ENCODE data around the gene RPL39.
"Not testable (repeated sequence)": the region's sequence is repeated elsewhere in the genome, so short reads cannot be mapped to it uniquely, and the experiment has no call there.

Gene RPL39

GRCh38 chrX:119791437-119792231 lies at the start of gene RPL39:
TSS of gene RPL39 (minus strand) at chrX:119791630. CDS start at chrX:119791576, 54 bp downstream.
- Histone ChIP-seq H3K27me3 (ENCODE audit: control insufficient read depth in 5 of 5, insufficient read depth in 4 of 5, low read length in 5 of 5) (peaks cover 0 to 7% (median 0%) of the 10 kb centered on the region in 5 donors), H3K4me1 (ENCODE audit: control insufficient read depth in 5 of 5, insufficient read depth in 5 of 5, low read length in 5 of 5) (peaks cover 8 to 39% (median 27%) of the 10 kb centered on the region in 5 donors), H3K27ac (ENCODE audit: low read depth, low read length) (peak within 1 kb of the TSS; percentile 98), H3K9ac (ENCODE audit: low read length in 5 of 5) (peak within 1 kb of the TSS; percentile 85 to 100 (median 90)), H3K36me3 (ENCODE audit: control insufficient read depth in 5 of 5, insufficient read depth in 5 of 5, low read length in 5 of 5) (peaks cover 0 to 29% (median 16%) of the 10 kb centered on the region in 5 donors), H3K9me3 (ENCODE audit: control insufficient read depth in 5 of 5, low read length in 5 of 5) (peaks cover 0 to 5% (median 0%) of the 10 kb centered on the region in 5 donors), H3K4me3 (ENCODE audit: low read depth in 1 of 5, low read length in 5 of 5) (peak within 1 kb of the TSS; percentile 73 to 81 (median 80))

DNA sequence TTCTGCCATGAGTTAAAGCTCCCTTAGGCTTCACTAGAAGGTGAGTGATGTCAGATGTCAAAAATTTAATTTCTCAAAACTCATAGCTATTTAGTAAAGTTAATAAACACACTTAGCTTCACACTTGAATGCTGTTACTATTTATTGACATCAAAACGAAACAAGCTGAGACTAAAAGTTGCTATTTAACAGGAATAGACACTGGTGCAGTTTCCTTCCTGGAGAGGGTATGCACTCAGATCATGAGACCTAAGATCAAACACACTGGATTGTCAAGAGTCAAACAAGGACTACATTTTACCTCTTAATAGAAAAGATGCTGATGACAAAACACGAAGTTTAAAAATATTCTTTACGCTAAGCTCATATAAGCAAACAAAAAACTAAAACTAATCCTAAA lies 42.5 kb upstream of the RPL39 start:
- Histone ChIP-seq H3K27me3 (ENCODE audit: control insufficient read depth in 5 of 5, insufficient read depth in 4 of 5, low read length in 5 of 5) (no peaks in the 10 kb centered on the region), H3K9me3 (ENCODE audit: control insufficient read depth in 5 of 5, low read length in 5 of 5) (no peaks in the 10 kb centered on the region), H3K27ac (ENCODE audit: low read depth, low read length) (no peak overlapping the region), H3K4me3 (ENCODE audit: low read depth in 1 of 5, low read length in 5 of 5) (no peak overlapping the region), H3K9ac (ENCODE audit: low read length in 5 of 5) (no peak overlapping the region), H3K4me1 (ENCODE audit: control insufficient read depth in 5 of 5, insufficient read depth in 5 of 5, low read length in 5 of 5) (no peaks in the 10 kb centered on the region), H3K36me3 (ENCODE audit: control insufficient read depth in 5 of 5, insufficient read depth in 5 of 5, low read length in 5 of 5) (peaks cover 6 to 40% (median 34%) of the 10 kb centered on the region in 5 donors)

GRCh38 chrX:119828446-119828845 lies 37.0 kb upstream of the RPL39 start:
- no peak overlapping the region for H3K4me3 ChIP-seq (ENCODE audit: low read depth in 1 of 5, low read length in 5 of 5)
- no peaks in the 10 kb centered on the region for H3K27me3 ChIP-seq (ENCODE audit: control insufficient read depth in 5 of 5, insufficient read depth in 4 of 5, low read length in 5 of 5)
- H3K4me1 ChIP-seq (ENCODE audit: control insufficient read depth in 5 of 5, insufficient read depth in 5 of 5, low read length in 5 of 5) = peaks cover 0 to 3% (median 0%) of the 10 kb centered on the region in 5 donors
- H3K27ac ChIP-seq (ENCODE audit: low read depth, low read length) = no peak overlapping the region
- H3K9ac ChIP-seq (ENCODE audit: low read length in 5 of 5) = no peak overlapping the region
- peaks cover 0 to 15% (median 6%) of the 10 kb centered on the region in 5 donors for H3K36me3 ChIP-seq (ENCODE audit: control insufficient read depth in 5 of 5, insufficient read depth in 5 of 5, low read length in 5 of 5)
- H3K9me3 ChIP-seq (ENCODE audit: control insufficient read depth in 5 of 5, low read length in 5 of 5) = no peaks in the 10 kb centered on the region

DNA sequence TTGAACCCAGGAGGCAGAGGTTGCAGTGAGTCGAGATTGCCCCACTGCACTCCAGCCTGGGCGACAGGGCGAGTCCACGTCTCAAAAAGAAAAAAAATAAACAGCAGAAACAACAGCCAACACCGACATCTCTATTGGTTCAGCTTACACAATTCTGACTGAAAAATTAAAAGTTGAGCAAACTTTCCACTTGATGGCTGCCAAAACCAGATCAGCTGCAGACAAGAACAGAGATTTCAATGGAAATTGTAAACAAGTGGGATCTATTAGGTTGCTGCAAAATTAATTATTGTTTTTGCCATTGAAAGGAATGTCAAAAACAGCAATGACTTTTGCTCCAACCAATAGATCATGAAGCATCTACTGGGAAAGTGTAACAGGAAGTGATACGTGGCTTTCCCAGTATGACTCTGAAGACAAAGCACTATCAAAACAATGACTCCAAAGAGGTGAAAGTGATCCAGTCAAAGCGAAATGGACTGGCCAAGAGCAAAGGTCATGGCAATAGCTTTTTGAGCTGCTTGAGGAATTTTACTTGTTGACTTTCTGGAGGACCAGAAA lies 35.0 kb upstream of the RPL39 start:
- H3K9ac ChIP-seq (ENCODE audit: low read length in 5 of 5) = no peak overlapping the region
- no peak overlapping the region for H3K4me3 ChIP-seq (ENCODE audit: low read depth in 1 of 5, low read length in 5 of 5)
- H3K9me3 ChIP-seq (ENCODE audit: control insufficient read depth in 5 of 5, low read length in 5 of 5) = no peaks in the 10 kb centered on the region
- peaks cover 0 to 9% (median 3%) of the 10 kb centered on the region in 5 donors for H3K36me3 ChIP-seq (ENCODE audit: control insufficient read depth in 5 of 5, insufficient read depth in 5 of 5, low read length in 5 of 5)
- H3K27me3 ChIP-seq (ENCODE audit: control insufficient read depth in 5 of 5, insufficient read depth in 4 of 5, low read length in 5 of 5) = no peaks in the 10 kb centered on the region
- H3K4me1 ChIP-seq (ENCODE audit: control insufficient read depth in 5 of 5, insufficient read depth in 5 of 5, low read length in 5 of 5) = peaks cover 0 to 3% (median 0%) of the 10 kb centered on the region in 5 donors
- peak overlapping the region; percentile 45 for H3K27ac ChIP-seq (ENCODE audit: low read depth, low read length)

- not testable (repeated sequence) for H3K9ac ChIP-seq (ENCODE audit: low read length in 5 of 5); H3K4me3 ChIP-seq (ENCODE audit: low read depth in 1 of 5, low read length in 5 of 5); H3K4me1 ChIP-seq (ENCODE audit: control insufficient read depth in 5 of 5, insufficient read depth in 5 of 5, low read length in 5 of 5); H3K27me3 ChIP-seq (ENCODE audit: control insufficient read depth in 5 of 5, insufficient read depth in 4 of 5, low read length in 5 of 5); H3K9me3 ChIP-seq (ENCODE audit: control insufficient read depth in 5 of 5, low read length in 5 of 5); H3K36me3 ChIP-seq (ENCODE audit: control insufficient read depth in 5 of 5, insufficient read depth in 5 of 5, low read length in 5 of 5); H3K27ac ChIP-seq (ENCODE audit: low read depth, low read length)
Observed at GRCh38 chrX:119824221-119824620, 32.8 kb upstream of the RPL39 start.

DNA sequence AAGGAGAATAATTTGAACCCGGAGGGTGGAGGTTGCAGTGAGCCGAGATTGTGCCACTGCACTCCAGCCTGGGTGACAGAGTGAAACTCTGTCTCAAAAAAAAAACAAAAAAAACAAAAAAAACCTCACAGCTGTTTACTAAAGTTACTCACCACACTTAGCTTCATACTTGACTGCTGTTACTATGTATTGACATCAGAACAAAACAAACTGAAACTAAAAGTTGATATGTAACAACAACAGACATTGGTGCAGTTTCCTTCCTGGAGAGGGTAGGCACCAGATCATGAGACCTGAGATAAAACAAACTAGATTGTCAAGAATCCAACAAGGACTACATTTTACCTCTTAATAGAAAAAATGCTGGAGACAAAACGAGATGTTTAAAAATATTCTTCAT lies 30.3 kb upstream of the RPL39 start:
- not testable (repeated sequence) for H3K9me3 ChIP-seq (ENCODE audit: control insufficient read depth in 5 of 5, low read length in 5 of 5); H3K27me3 ChIP-seq (ENCODE audit: control insufficient read depth in 5 of 5, insufficient read depth in 4 of 5, low read length in 5 of 5); H3K36me3 ChIP-seq (ENCODE audit: control insufficient read depth in 5 of 5, insufficient read depth in 5 of 5, low read length in 5 of 5); H3K9ac ChIP-seq (ENCODE audit: low read length in 5 of 5); H3K4me1 ChIP-seq (ENCODE audit: control insufficient read depth in 5 of 5, insufficient read depth in 5 of 5, low read length in 5 of 5); H3K27ac ChIP-seq (ENCODE audit: low read depth, low read length); H3K4me3 ChIP-seq (ENCODE audit: low read depth in 1 of 5, low read length in 5 of 5)

DNA sequence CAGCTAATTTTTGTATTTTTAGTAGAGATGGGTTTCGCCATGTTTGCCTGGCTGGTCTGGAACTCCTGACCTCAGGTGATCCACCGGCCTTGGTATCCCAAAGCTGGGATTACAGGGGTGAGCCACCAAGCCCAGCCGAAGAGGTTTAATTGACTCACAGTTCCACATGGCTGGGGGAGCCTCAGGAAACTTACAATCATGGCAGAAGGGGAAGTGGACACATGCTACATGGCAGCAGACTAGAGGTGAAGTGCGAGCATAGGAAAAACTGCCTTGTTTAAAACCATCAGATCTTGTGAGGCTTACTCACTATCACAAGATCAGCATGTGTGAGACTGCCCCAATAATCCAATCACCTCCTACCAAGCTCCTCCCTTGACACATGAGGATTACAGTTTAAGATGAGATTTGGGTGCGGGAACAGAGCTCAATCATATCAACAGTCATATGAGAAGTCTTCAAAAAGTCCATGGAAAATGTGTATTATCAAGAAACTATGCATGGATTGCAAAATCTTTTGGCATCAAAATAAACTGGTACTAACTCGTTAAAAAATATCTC lies 25.8 kb upstream of the RPL39 start:
- Histone ChIP-seq H3K9ac (ENCODE audit: low read length in 5 of 5) (no peak overlapping the region), H3K36me3 (ENCODE audit: control insufficient read depth in 5 of 5, insufficient read depth in 5 of 5, low read length in 5 of 5) (no peaks in the 10 kb centered on the region), H3K4me1 (ENCODE audit: control insufficient read depth in 5 of 5, insufficient read depth in 5 of 5, low read length in 5 of 5) (peaks cover 0 to 5% (median 0%) of the 10 kb centered on the region in 5 donors), H3K27ac (ENCODE audit: low read depth, low read length) (no peak overlapping the region), H3K4me3 (ENCODE audit: low read depth in 1 of 5, low read length in 5 of 5) (no peak overlapping the region), H3K9me3 (ENCODE audit: control insufficient read depth in 5 of 5, low read length in 5 of 5) (no peaks in the 10 kb centered on the region), H3K27me3 (ENCODE audit: control insufficient read depth in 5 of 5, insufficient read depth in 4 of 5, low read length in 5 of 5) (peaks cover 0 to 7% (median 0%) of the 10 kb centered on the region in 5 donors)

DNA sequence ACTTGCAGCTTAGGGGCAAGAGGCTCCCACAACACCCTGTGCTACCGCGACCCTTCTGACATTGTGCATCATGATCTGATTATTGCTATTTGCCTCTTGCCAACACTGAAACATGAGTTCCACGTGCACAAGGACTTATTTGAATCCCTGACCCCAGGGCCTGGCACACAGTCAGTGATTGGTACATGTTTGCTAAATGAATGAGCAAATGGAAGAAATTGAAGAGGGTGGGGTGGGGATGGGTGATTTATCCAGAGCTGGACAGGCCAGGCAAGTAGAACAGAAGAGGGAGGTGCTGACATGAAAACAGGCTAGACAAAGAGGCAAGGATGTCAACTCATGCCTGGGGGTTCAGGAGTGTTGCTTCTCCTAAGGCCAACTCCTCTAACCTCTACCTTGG lies 24.9 kb upstream of the RPL39 start:
- H3K27me3 ChIP-seq (ENCODE audit: control insufficient read depth in 5 of 5, insufficient read depth in 4 of 5, low read length in 5 of 5) = peaks cover 0 to 7% (median 0%) of the 10 kb centered on the region in 5 donors
- no peak overlapping the region for H3K9ac ChIP-seq (ENCODE audit: low read length in 5 of 5)
- no peaks in the 10 kb centered on the region for H3K36me3 ChIP-seq (ENCODE audit: control insufficient read depth in 5 of 5, insufficient read depth in 5 of 5, low read length in 5 of 5)
- H3K9me3 ChIP-seq (ENCODE audit: control insufficient read depth in 5 of 5, low read length in 5 of 5) = no peaks in the 10 kb centered on the region
- H3K4me3 ChIP-seq (ENCODE audit: low read depth in 1 of 5, low read length in 5 of 5) = no peak overlapping the region
- no peak overlapping the region for H3K27ac ChIP-seq (ENCODE audit: low read depth, low read length)
- H3K4me1 ChIP-seq (ENCODE audit: control insufficient read depth in 5 of 5, insufficient read depth in 5 of 5, low read length in 5 of 5) = peaks cover 0 to 5% (median 0%) of the 10 kb centered on the region in 5 donors

DNA sequence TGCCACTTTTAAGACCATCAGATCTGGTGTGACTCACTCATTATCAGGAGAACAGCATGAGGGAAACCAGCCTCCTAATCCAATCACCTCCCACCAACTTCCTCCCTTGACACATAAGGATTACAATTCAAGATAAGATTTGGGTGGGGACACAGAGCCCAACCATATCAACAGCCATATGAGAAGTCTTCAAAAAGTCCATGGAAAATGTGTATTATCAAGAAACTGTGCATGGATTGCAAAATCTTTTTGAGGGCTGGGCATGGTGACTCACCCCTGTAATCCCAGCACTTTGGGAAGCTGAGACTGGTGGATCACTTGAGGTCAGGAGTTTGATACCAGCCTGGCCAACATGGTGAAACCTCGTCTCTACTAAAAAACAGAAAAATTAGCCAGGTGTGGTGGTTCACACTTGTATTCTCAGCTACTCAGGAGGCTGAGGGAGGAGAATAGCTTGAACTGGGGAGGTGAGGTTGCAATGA lies 17.8 kb upstream of the RPL39 start:
- Histone ChIP-seq H3K27ac (ENCODE audit: low read depth, low read length) (no peak overlapping the region), H3K9me3 (ENCODE audit: control insufficient read depth in 5 of 5, low read length in 5 of 5) (peaks cover 0 to 3% (median 2%) of the 10 kb centered on the region in 5 donors), H3K9ac (ENCODE audit: low read length in 5 of 5) (no peak overlapping the region), H3K36me3 (ENCODE audit: control insufficient read depth in 5 of 5, insufficient read depth in 5 of 5, low read length in 5 of 5) (no peaks in the 10 kb centered on the region), H3K4me3 (ENCODE audit: low read depth in 1 of 5, low read length in 5 of 5) (no peak overlapping the region), H3K27me3 (ENCODE audit: control insufficient read depth in 5 of 5, insufficient read depth in 4 of 5, low read length in 5 of 5) (no peaks in the 10 kb centered on the region), H3K4me1 (ENCODE audit: control insufficient read depth in 5 of 5, insufficient read depth in 5 of 5, low read length in 5 of 5) (no peaks in the 10 kb centered on the region)

DNA sequence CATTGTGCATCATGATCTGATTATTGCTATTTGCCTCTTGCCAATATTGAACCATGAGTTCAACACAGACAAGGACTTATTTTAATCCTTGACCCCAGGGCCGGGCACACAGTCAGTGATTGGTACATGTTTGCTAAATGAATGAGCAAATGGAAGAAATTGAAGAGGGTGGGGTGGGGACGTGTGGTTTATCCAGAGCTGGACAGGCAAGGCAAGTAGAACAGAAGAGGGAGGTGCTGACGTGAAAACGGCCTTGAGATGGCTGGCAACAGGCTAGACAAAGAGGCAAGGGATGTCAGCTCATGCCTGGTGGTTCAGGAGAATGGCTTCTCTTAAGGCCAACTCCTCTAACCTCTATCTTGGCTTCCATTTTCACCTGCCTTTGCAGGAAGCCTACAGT lies 17.0 kb upstream of the RPL39 start:
- H3K4me3 ChIP-seq (ENCODE audit: low read depth in 1 of 5, low read length in 5 of 5); H3K36me3 ChIP-seq (ENCODE audit: control insufficient read depth in 5 of 5, insufficient read depth in 5 of 5, low read length in 5 of 5); H3K4me1 ChIP-seq (ENCODE audit: control insufficient read depth in 5 of 5, insufficient read depth in 5 of 5, low read length in 5 of 5); H3K27me3 ChIP-seq (ENCODE audit: control insufficient read depth in 5 of 5, insufficient read depth in 4 of 5, low read length in 5 of 5); H3K9me3 ChIP-seq (ENCODE audit: control insufficient read depth in 5 of 5, low read length in 5 of 5); H3K9ac ChIP-seq (ENCODE audit: low read length in 5 of 5); H3K27ac ChIP-seq (ENCODE audit: low read depth, low read length): not testable (repeated sequence)
